GM18951 (cell line): Measurements from ENCODE around the gene HPS1.

Source experiments
- POLR2A ChIP-seq: IDR thresholded peaks from 4 replicates; pipeline ENCODE4 v1.6.1; 2011; ENCODE audit warnings: mild to moderate bottlenecking; ENCODE audit not compliant: insufficient read length, insufficient read depth; ENCODE audit errors: extremely low read depth
- in situ Hi-C: fragments of 300-500 bp; cut with MboI; formaldehyde crosslinking; loops from one replicate; pipeline ENCODE4 v1.12.0; 2022; ENCODE audit warnings: low sequenced_read_pairs, mixed read lengths, inconsistent platforms; ENCODE audit not compliant: unreplicated experiment

Gene HPS1

GRCh38 chr10:98457721-98458120 lies 11.0 kb upstream of the HPS1 start:
- in situ Hi-C loops, result loop anchor here (25.0 kb wide), 1 partner anchor 780 kb away; the partner anchor contains the start of gene HPSE2
- TF ChIP-seq POLR2A, result no peak

GRCh38 chr10:98456686-98457482 lies 10.1 kb upstream of the HPS1 start:
- TF ChIP-seq POLR2A, result no peak
- in situ Hi-C loops, result loop anchor here (25.0 kb wide), 1 partner anchor 780 kb away; the partner anchor contains the start of gene HPSE2

GRCh38 chr10:98456043-98456570 lies 9.4 kb upstream of the HPS1 start:
- in situ Hi-C loops, result loop anchor here (25.0 kb wide), 1 partner anchor 781 kb away; the partner anchor contains the start of gene HPSE2

GRCh38 chr10:98453729-98454128 lies 7.0 kb upstream of the HPS1 start:
- in situ Hi-C loops, result loop anchor here (25.0 kb wide), 1 partner anchor 784 kb away; the partner anchor contains the start of gene HPSE2

More at GRCh38 chr10:98456043-98456570, 9.4 kb upstream of the HPS1 start:
- TF ChIP-seq POLR2A, result no peak

GRCh38 chr10:98450618-98451017 lies 3.9 kb upstream of the HPS1 start:
- in situ Hi-C loops, result loop anchor here (25.0 kb wide), 1 partner anchor 787 kb away; the partner anchor contains the start of gene HPSE2

More at GRCh38 chr10:98453729-98454128, 7.0 kb upstream of the HPS1 start:
- no peak for TF ChIP-seq POLR2A

GRCh38 chr10:98449287-98449686 lies 2.6 kb upstream of the HPS1 start:
- in situ Hi-C loops, result no loop called here

More at GRCh38 chr10:98450618-98451017, 3.9 kb upstream of the HPS1 start:
- no peak for TF ChIP-seq POLR2A

GRCh38 chr10:98446151-98446660 lies 529 bp downstream of the HPS1 start:
- TF ChIP-seq POLR2A, result no peak
- in situ Hi-C loops, result no loop called here

More at GRCh38 chr10:98449287-98449686, 2.6 kb upstream of the HPS1 start:
- no peak for TF ChIP-seq POLR2A

- in situ Hi-C loops, result no loop called here
- TF ChIP-seq POLR2A, result no peak
Observed at GRCh38 chr10:98445200-98445812, 1.4 kb downstream of the HPS1 start.

GRCh38 chr10:98444314-98445006 lies 2.3 kb downstream of the HPS1 start:
- in situ Hi-C loops, result no loop called here

GRCh38 chr10:98438715-98439114 lies 8.0 kb downstream of the HPS1 start:
- in situ Hi-C loops, result no loop called here
- TF ChIP-seq POLR2A, result no peak

More at GRCh38 chr10:98444314-98445006, 2.3 kb downstream of the HPS1 start:
- no peak for TF ChIP-seq POLR2A

- no peak for TF ChIP-seq POLR2A
- in situ Hi-C loops, result no loop called here
Observed at GRCh38 chr10:98436704-98437103, 10.0 kb downstream of the HPS1 start.

GRCh38 chr10:98435178-98435577 lies 11.6 kb downstream of the HPS1 start:
- in situ Hi-C loops, result no loop called here
- TF ChIP-seq POLR2A, result no peak
